ENCODE measurements around the gene ERCC6. TPM values are rescaled to one million over a fixed set of nuclear protein-coding genes. Genes with fewer than 3 reads are reported as not detected.

ERCC6 gene
- total RNA-seq, 4 donors from 2014 or later, result 17.9 to 33.0 (median 26.5) TPM

DNA sequence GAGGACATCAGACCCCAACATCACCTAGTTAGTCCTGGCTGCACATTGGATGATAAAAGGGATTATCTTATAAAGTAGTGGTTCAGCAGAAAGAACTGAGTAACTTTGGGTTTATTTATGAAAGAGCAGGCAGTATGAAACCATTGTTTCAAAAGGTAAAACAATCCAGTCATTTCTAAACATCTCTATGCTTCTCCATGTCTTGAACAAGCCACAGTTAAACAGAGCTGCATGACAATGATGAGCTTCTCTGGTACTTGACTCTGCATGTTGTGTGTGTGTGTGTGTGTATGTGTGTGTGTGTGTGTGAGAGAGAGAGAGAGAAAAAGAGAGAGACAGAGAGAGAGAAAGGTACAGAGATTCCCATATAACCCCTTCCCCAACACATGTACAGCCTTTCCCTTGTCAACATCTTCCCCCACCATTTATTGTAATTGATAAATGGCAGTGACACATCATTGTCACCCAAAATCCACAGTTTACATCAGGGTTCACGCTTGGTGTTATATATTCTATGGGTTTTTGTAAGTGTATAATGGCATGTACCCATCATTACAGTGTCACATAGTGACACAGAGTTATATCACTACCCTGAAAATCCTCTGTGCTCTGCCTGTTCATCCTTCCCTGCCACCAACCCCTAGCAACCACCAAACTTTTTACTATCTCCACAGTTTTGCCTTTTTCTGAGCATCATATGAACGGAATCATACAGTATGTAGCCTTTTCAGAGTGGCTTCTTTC is 38.4 kb upstream of the ERCC6 start:
- no peak for DNase-seq
- Histone ChIP-seq H3K27me3 (no peaks in the 10 kb centered on the region), H3K4me3 (no peak overlapping the region), H3K9me3 (no peaks in the 10 kb centered on the region), H3K27ac (no peak overlapping the region), H3K4me1 (no peaks in the 10 kb centered on the region), H3K36me3 (no peaks in the 10 kb centered on the region)
- TF ChIP-seq, protein P1, sequence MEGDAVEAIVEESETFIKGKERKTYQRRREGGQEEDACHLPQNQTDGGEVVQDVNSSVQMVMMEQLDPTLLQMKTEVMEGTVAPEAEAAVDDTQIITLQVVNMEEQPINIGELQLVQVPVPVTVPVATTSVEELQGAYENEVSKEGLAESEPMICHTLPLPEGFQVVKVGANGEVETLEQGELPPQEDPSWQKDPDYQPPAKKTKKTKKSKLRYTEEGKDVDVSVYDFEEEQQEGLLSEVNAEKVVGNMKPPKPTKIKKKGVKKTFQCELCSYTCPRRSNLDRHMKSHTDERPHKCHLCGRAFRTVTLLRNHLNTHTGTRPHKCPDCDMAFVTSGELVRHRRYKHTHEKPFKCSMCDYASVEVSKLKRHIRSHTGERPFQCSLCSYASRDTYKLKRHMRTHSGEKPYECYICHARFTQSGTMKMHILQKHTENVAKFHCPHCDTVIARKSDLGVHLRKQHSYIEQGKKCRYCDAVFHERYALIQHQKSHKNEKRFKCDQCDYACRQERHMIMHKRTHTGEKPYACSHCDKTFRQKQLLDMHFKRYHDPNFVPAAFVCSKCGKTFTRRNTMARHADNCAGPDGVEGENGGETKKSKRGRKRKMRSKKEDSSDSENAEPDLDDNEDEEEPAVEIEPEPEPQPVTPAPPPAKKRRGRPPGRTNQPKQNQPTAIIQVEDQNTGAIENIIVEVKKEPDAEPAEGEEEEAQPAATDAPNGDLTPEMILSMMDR (IDR thresholded peaks at IDR 0.05), result no peak
- TF ChIP-seq POLR2A (IDR thresholded peaks at IDR 0.05), result no peak

DNA sequence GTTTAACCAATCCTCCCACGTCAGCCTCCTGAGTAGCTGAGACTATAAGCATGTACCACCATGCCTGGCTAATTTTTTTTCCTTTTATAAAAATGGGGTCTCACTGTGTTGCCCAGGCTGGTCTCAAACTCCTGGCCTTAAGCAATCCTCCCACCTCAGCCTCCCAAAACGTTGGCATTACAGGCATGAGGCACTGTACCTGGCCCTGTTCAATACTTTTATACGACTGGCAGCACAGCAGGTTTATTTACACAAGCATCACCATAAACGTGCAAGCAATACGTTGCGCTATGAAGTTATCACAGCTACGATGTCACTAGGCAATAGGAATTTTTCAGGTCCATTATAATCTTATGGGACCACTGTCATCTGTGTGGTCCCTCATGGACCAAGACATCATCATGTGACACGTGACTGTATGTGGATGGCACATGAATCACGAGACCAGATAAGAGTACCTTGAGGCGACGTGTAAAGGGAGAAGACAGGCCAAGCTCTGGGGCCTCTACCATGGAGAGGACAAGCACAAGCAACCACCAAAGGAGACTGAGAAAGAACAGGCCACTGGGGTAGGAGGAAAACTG is 36.7 kb upstream of the ERCC6 start:
- DNase-seq, result no peak
- H3K4me3 ChIP-seq, result no peak overlapping the region
- no peaks in the 10 kb centered on the region for H3K27me3 ChIP-seq
- no peak overlapping the region for H3K27ac ChIP-seq
- H3K9me3 ChIP-seq, result no peaks in the 10 kb centered on the region
- H3K36me3 ChIP-seq, result no peaks in the 10 kb centered on the region
- TF ChIP-seq, protein P1 (IDR thresholded peaks at IDR 0.05), result no peak
- TF ChIP-seq POLR2A (IDR thresholded peaks at IDR 0.05), result no peak
- no peaks in the 10 kb centered on the region for H3K4me1 ChIP-seq

DNA sequence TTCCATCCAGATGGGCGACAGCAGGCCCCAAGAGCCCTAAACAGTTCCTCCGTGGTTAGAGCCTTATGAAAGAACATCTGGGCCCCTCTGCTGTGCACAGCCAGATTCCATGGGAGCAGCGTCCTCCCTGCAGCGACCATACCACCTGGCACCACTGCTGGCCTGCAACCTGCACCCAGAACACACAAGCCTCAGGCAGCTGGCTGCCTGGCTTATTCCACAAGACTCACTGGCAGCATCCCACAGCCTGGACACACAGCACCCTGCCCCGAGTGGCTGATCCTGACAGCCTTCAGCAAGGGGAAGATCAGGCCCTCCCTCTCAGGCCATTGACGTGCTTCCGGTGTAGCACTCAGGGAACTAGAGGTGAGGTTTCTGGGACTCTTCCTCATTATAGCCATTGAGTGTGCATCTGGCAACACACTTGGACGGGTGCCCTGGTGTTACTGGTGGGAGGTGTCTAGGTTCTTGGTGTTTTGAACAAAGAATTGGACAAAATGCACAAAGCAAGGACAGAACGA is 33.7 kb upstream of the ERCC6 start:
- no peak for DNase-seq
- TF ChIP-seq, protein P1 (IDR thresholded peaks at IDR 0.05), result no peak
- no peak for TF ChIP-seq POLR2A (IDR thresholded peaks at IDR 0.05)

DNA sequence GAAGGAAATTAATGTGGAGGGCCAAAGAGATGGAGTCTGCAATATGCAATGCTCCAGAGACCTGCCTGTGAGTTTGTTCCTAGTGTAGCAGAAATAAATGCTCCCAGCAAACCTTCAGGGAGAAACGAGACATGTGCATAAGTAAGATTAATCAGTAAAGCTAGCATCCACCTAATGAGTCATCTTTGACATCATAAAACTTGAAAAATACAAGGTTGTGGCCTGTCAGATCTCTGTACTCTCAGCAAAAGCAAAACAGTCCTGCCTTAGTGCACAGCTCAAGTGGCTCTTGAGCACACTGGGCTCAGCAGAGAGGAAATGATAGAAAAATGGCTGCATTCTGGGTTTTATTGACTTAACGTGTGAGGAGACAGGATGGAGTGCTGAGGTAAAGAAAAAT is 32.5 kb upstream of the ERCC6 start:
- no peak overlapping the region for H3K27ac ChIP-seq
- H3K9me3 ChIP-seq, result no peaks in the 10 kb centered on the region
- no peak overlapping the region for H3K4me3 ChIP-seq
- no peak for DNase-seq
- no peaks in the 10 kb centered on the region for H3K36me3 ChIP-seq
- TF ChIP-seq, protein P1 (IDR thresholded peaks at IDR 0.05), result no peak
- no peak for TF ChIP-seq POLR2A (IDR thresholded peaks at IDR 0.05)
- no peaks in the 10 kb centered on the region for H3K4me1 ChIP-seq
- no peaks in the 10 kb centered on the region for H3K27me3 ChIP-seq

More for the DNA sequence above, 33.7 kb upstream of the ERCC6 start:
- Histone ChIP-seq H3K27me3 (no peaks in the 10 kb centered on the region), H3K27ac (no peak overlapping the region), H3K9me3 (no peaks in the 10 kb centered on the region), H3K36me3 (no peaks in the 10 kb centered on the region), H3K4me3 (no peak overlapping the region), H3K4me1 (no peaks in the 10 kb centered on the region)

DNA sequence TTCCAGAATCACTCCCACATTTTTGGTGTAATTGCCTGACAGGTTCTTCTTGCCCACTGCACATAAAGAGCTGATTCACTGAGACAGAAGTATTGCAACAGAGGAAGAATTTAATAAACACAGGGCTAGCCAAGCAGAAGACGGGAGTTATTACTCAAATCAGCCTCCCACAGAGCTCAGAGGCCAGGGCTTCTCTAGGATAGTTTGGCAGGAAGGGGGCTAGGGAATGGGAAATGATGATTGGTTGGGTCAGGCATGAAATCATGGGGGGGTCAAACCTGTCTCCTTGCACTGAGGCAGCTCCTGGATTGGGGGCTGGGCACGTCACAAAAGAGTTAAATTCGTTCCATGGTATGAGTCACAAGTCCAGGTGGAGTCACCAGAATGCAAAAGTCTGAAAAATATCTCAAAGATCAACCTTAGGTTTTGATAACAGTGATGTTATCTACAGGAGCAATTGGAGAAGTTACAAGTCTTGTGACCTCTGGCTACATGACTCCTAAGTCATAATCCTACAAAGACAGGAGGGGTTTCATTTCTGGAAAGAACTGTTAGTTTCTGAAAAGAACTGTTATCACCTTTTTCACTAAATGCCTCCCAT is 30.2 kb upstream of the ERCC6 start:
- no peaks in the 10 kb centered on the region for H3K27me3 ChIP-seq
- H3K36me3 ChIP-seq, result no peaks in the 10 kb centered on the region
- H3K4me3 ChIP-seq, result no peak overlapping the region
- no peak for DNase-seq
- no peaks in the 10 kb centered on the region for H3K9me3 ChIP-seq
- no peaks in the 10 kb centered on the region for H3K4me1 ChIP-seq
- no peak overlapping the region for H3K27ac ChIP-seq
- TF ChIP-seq, protein P1 (IDR thresholded peaks at IDR 0.05), result no peak
- TF ChIP-seq POLR2A (IDR thresholded peaks at IDR 0.05), result no peak

All from Peyer's patch (tissue), 4 donors.